HCT116 (cell line): ENCODE results near the gene CABP1. TPM values are rescaled to one million over a fixed set of nuclear protein-coding genes. Genes with fewer than 3 reads are reported as not detected.

ENCODE experiments used
- ATAC-seq: fragments of 200-7000 bp; cut with Tn5 transposase; 2 replicates; pipeline ENCODE4 v1.9.1; 2020; ENCODE audit warnings: mild to moderate bottlenecking, moderate library complexity
- BruUV-seq: library from RNA; stranded (reverse); fragments of 400-500 nt; replicated peaks from 2 replicates; lab custom pipeline; 2021; lab: Mats Ljungman, UMichigan
- CTCF ChIA-PET: fragments of 300-600 bp; sonication (Branson Sonifier 250); formaldehyde crosslinking; loops from one replicate; lab custom pipeline; 2021; ENCODE audit warnings: antibody characterized with exemption; lab: Charles Lee
- POLR2A ChIA-PET: fragments of 300-600, 350-600 bp; sonication (Branson Sonifier 250); formaldehyde crosslinking; loops from one replicate; lab custom pipeline; 2021; ENCODE audit warnings: antibody characterized with exemption; lab: Charles Lee
- RAD21 ChIA-PET, 2 experiments: fragments of 300-600 bp; sonication (Branson Sonifier 250); formaldehyde crosslinking; loops; one replicate each; lab custom pipeline; 2023; ENCODE audit warnings: low total read pairs in 2 of 2; ENCODE audit not compliant: uncharacterized antibody in 2 of 2, unreplicated experiment in 2 of 2, low non-redundant PET in 1 of 2; lab: Charles Lee
- DNase-seq: peaks from one replicate; pipeline ENCODE4 v3.0.0-alpha.2; 2010; ENCODE audit warnings: low read depth, low spot score
- H2AFZ ChIP-seq: fragments of 200-600 bp; shearing (Covaris generic), sonication (generic); 2 replicates; pipeline ENCODE4 v1.6.1; 2017; ENCODE audit warnings: low read depth, mixed run types, mixed read lengths, antibody characterized with exemption, low read length; ENCODE audit not compliant: poor library complexity, severe bottlenecking
- H3K27ac ChIP-seq: 2 replicates; pipeline ENCODE4 v1.5.1; 2012; ENCODE audit warnings: low read depth, low read length
- H3K27me3 ChIP-seq: fragments of 200-600 bp; sonication (generic); 2 replicates; pipeline ENCODE4 v1.6.1; 2016; ENCODE audit warnings: mixed run types, low read length, mixed read lengths; ENCODE audit not compliant: insufficient read depth
- H3K36me3 ChIP-seq, 2 experiments: fragments of 200-500 bp in 1 of 2; fragments of 200-600 bp in 1 of 2; sonication (Bioruptor generic) in 1 of 2; sonication (generic) in 1 of 2; 2 replicates each; pipeline versions ENCODE4 v1.5.1 to v1.6.1; 2014 to 2016; ENCODE audit warnings: low read length in 2 of 2, inconsistent platforms in 1 of 2, mixed read lengths in 1 of 2, mixed run types in 1 of 2; ENCODE audit not compliant: insufficient read depth in 2 of 2, control insufficient read depth in 1 of 2
- H3K4me1 ChIP-seq, 2 experiments: fragments of 200-600 bp in 1 of 2; sonication (generic) in 1 of 2; 2 replicates each; pipeline versions ENCODE4 v1.5.1 to v1.6.1; 2012 to 2017; ENCODE audit warnings: low read length in 2 of 2, inconsistent platforms in 1 of 2, mild to moderate bottlenecking in 1 of 2, mixed read lengths in 1 of 2, mixed run types in 1 of 2, moderate library complexity in 1 of 2; ENCODE audit not compliant: insufficient read depth in 2 of 2, control insufficient read depth in 1 of 2
- H3K4me2 ChIP-seq: fragments of 200-600 bp; sonication (generic); 2 replicates; pipeline ENCODE4 v1.6.1; 2017; ENCODE audit warnings: mixed run types, low read length, mixed read lengths
- H3K4me3 ChIP-seq, 2 experiments: fragments of 200-600 bp in 1 of 2; sonication (generic) in 1 of 2; replicated peaks in 1 of 2; 2 replicates each; pipeline ENCODE4 v1.5.1; 2011 to 2016; ENCODE audit warnings: low read length in 2 of 2, control low read depth in 1 of 2, low read depth in 1 of 2, mild to moderate bottlenecking in 1 of 2, mixed read lengths in 1 of 2, mixed run types in 1 of 2
- H3K79me2 ChIP-seq: fragments of 200-600 bp; sonication (generic); 2 replicates; pipeline ENCODE4 v1.6.1; 2017; ENCODE audit warnings: mild to moderate bottlenecking, mixed run types, low read length, moderate library complexity, mixed read lengths; ENCODE audit not compliant: insufficient read depth
- H3K9ac ChIP-seq: fragments of 200-600 bp; sonication (generic); 2 replicates; pipeline ENCODE4 v1.6.1; 2016; ENCODE audit warnings: low read length, mixed read lengths
- H3K9me2 ChIP-seq: fragments of 200-600 bp; sonication (generic), shearing (Covaris generic); 2 replicates; pipeline ENCODE4 v1.6.1; 2017; ENCODE audit warnings: mixed run types, mild to moderate bottlenecking, moderate library complexity; ENCODE audit not compliant: insufficient read depth
- H3K9me3 ChIP-seq, 2 experiments: fragments of 200-500 bp in 1 of 2; fragments of 200-600 bp in 1 of 2; sonication (Bioruptor generic) in 1 of 2; sonication (generic) in 1 of 2; 2 replicates each; pipeline ENCODE4 v1.6.1; 2014 to 2017; ENCODE audit warnings: low read length in 2 of 2, mixed read lengths in 2 of 2, inconsistent platforms in 1 of 2, low read depth in 1 of 2, mild to moderate bottlenecking in 1 of 2, mixed run types in 1 of 2, moderate library complexity in 1 of 2; ENCODE audit not compliant: control insufficient read depth in 1 of 2, insufficient read depth in 1 of 2
- H4K20me1 ChIP-seq: fragments of 200-600 bp; sonication (generic), shearing (Covaris generic); 2 replicates; pipeline ENCODE4 v1.6.1; 2017; ENCODE audit warnings: mixed run types, mild to moderate bottlenecking, moderate library complexity; ENCODE audit not compliant: insufficient read depth
- CEBPB ChIP-seq: IDR thresholded peaks from 2 replicates; pipeline ENCODE4 v1.6.1; 2012; ENCODE audit warnings: low read depth
- EZH2 ChIP-seq: fragments of 200-600 bp; sonication (generic); IDR thresholded peaks from 2 replicates; pipeline ENCODE4 v1.6.1; 2017; ENCODE audit warnings: antibody characterized with exemption, mixed run types
- POLR2A ChIP-seq: IDR thresholded peaks from 2 replicates; pipeline ENCODE4 v1.7.0; 2011; ENCODE audit warnings: borderline replicate concordance; ENCODE audit not compliant: insufficient read depth, insufficient read length; ENCODE audit errors: extremely low read depth
- RAD21 ChIP-seq: IDR thresholded peaks from 2 replicates; pipeline ENCODE4 v1.6.1; 2012; ENCODE audit warnings: low read depth, mild to moderate bottlenecking
- SIN3A ChIP-seq: IDR thresholded peaks from 2 replicates; pipeline ENCODE4 v1.6.1; 2012; ENCODE audit warnings: low read depth
- SP1 ChIP-seq: IDR thresholded peaks from 2 replicates; pipeline ENCODE4 v1.6.1; 2012; ENCODE audit warnings: low read depth
- TCF7L2 ChIP-seq: IDR thresholded peaks from 2 replicates; pipeline ENCODE4 v1.7.0; 2011; ENCODE audit warnings: borderline replicate concordance, inconsistent platforms; ENCODE audit not compliant: insufficient read depth, insufficient read length; ENCODE audit errors: extremely low read depth
- ZFX ChIP-seq: fragments of 450-650 bp; IDR thresholded peaks from 2 replicates; pipeline ENCODE4 v1.6.1; 2017
- intact Hi-C: fragments of 100-400 bp; cut with micrococcal nuclease; formaldehyde crosslinking; loops from 2 replicates; pipeline ENCODE4 v1.10.0; 2022
- total RNA-seq: library from RNA; stranded (reverse); gene quantifications from one replicate; pipeline ENCODE4 v1.2.1, GENCODE V29; 2021; ENCODE audit not compliant: unreplicated experiment
- TF ChIP-seq, protein P1 (sequence below): IDR thresholded peaks from 2 replicates; pipeline ENCODE4 v1.6.1; 2011; ENCODE audit warnings: mild to moderate bottlenecking, low read length, moderate library complexity; ENCODE audit not compliant: insufficient replicate concordance; ENCODE audit errors: extremely low read depth
- TF ChIP-seq, protein P2 (sequence below): IDR thresholded peaks from 2 replicates; pipeline ENCODE4 v1.6.1; 2012
- TF ChIP-seq, protein P3 (sequence below): IDR thresholded peaks from 2 replicates; pipeline ENCODE4 v1.6.1; 2012; ENCODE audit warnings: low read depth

Gene CABP1
- total RNA-seq, 1 experiment from 2014 or later, result 0.84 TPM

DNA sequence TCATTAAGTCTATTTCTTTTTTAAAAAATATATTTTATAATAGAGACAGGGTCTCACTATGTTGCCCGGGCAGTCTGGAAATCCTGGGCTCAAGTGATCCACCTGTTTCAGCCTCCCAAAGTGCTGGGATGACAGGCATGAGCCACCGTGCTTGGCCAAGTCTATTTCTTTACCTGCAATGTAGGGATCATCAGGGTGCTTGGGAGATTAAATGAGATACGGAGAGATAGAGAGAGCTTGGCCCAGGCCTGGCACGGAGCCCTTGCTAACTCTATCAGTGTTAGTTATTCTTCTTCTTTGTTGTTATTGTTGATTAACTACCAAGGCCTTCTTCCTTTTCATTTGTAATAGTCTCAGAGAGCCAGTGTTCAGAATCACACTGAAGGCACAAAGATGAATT is 3.1 kb downstream of the CABP1 start:
- peaks cover 10 to 31% of the 10 kb centered on the region in 2 experiments for H3K4me1 ChIP-seq
- no peaks in the 10 kb centered on the region for H3K9me3 ChIP-seq
- POLR2A ChIA-PET, result no interaction called here
- H3K36me3 ChIP-seq, result no peaks in the 10 kb centered on the region
- RAD21 ChIA-PET, result no interaction called here
- H4K20me1 ChIP-seq, result no peaks in the 10 kb centered on the region
- H2AFZ ChIP-seq, result no peak overlapping the region
- H3K9ac ChIP-seq, result no peak overlapping the region
- no peak overlapping the region for H3K27ac ChIP-seq
- DNase-seq, result no peak
- no peak for TF ChIP-seq EZH2
- no peak for TF ChIP-seq SP1
- TF ChIP-seq, protein P1, sequence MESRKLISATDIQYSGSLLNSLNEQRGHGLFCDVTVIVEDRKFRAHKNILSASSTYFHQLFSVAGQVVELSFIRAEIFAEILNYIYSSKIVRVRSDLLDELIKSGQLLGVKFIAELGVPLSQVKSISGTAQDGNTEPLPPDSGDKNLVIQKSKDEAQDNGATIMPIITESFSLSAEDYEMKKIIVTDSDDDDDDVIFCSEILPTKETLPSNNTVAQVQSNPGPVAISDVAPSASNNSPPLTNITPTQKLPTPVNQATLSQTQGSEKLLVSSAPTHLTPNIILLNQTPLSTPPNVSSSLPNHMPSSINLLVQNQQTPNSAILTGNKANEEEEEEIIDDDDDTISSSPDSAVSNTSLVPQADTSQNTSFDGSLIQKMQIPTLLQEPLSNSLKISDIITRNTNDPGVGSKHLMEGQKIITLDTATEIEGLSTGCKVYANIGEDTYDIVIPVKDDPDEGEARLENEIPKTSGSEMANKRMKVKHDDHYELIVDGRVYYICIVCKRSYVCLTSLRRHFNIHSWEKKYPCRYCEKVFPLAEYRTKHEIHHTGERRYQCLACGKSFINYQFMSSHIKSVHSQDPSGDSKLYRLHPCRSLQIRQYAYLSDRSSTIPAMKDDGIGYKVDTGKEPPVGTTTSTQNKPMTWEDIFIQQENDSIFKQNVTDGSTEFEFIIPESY, result no peak
- TF ChIP-seq, protein P2, sequence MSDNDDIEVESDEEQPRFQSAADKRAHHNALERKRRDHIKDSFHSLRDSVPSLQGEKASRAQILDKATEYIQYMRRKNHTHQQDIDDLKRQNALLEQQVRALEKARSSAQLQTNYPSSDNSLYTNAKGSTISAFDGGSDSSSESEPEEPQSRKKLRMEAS, result no peak
- no peak for TF ChIP-seq TCF7L2
- TF ChIP-seq POLR2A, result no peak
- no peak for TF ChIP-seq CEBPB
- no peak for TF ChIP-seq ZFX
- TF ChIP-seq, protein P3, sequence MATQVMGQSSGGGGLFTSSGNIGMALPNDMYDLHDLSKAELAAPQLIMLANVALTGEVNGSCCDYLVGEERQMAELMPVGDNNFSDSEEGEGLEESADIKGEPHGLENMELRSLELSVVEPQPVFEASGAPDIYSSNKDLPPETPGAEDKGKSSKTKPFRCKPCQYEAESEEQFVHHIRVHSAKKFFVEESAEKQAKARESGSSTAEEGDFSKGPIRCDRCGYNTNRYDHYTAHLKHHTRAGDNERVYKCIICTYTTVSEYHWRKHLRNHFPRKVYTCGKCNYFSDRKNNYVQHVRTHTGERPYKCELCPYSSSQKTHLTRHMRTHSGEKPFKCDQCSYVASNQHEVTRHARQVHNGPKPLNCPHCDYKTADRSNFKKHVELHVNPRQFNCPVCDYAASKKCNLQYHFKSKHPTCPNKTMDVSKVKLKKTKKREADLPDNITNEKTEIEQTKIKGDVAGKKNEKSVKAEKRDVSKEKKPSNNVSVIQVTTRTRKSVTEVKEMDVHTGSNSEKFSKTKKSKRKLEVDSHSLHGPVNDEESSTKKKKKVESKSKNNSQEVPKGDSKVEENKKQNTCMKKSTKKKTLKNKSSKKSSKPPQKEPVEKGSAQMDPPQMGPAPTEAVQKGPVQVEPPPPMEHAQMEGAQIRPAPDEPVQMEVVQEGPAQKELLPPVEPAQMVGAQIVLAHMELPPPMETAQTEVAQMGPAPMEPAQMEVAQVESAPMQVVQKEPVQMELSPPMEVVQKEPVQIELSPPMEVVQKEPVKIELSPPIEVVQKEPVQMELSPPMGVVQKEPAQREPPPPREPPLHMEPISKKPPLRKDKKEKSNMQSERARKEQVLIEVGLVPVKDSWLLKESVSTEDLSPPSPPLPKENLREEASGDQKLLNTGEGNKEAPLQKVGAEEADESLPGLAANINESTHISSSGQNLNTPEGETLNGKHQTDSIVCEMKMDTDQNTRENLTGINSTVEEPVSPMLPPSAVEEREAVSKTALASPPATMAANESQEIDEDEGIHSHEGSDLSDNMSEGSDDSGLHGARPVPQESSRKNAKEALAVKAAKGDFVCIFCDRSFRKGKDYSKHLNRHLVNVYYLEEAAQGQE, result no peak
- TF ChIP-seq RAD21, result no peak
- TF ChIP-seq SIN3A, result no peak
- peaks cover 4% of the 10 kb centered on the region; the same call in 1 of the 2 replicates for H3K27me3 ChIP-seq
- no peak overlapping the region for H3K4me2 ChIP-seq
- no peaks in the 10 kb centered on the region for H3K9me2 ChIP-seq
- no peak for ATAC-seq
- CTCF ChIA-PET, result no interaction called here
- intact Hi-C loops, result loop anchor here (10.0 kb wide), 2 partner anchors 209 to 361 kb away; partner anchors contain the start of gene COX6A1
- H3K4me3 ChIP-seq, result no peak overlapping the region
- no TSS peak for BruUV-seq
- no peaks in the 10 kb centered on the region for H3K79me2 ChIP-seq
